Measurements from ENCODE around the gene ADAMTS2. TPM values are rescaled to one million over a fixed set of nuclear protein-coding genes. Genes with fewer than 3 reads are reported as not detected.

The ADAMTS2 gene
- polyA plus RNA-seq, 3 donors: 0.74 to 2.3 TPM; not detected in 1

GRCh38 chr5:179311091-179311470 lies 34.2 kb downstream of the ADAMTS2 start:
- H3K36me3 ChIP-seq (replicated peaks in 1 of 2; ENCODE audit: control insufficient read depth in 1 of 2, insufficient read depth in 2 of 2, low read length in 2 of 2): no peaks in the 10 kb centered on the region
- TF ChIP-seq, protein P1, sequence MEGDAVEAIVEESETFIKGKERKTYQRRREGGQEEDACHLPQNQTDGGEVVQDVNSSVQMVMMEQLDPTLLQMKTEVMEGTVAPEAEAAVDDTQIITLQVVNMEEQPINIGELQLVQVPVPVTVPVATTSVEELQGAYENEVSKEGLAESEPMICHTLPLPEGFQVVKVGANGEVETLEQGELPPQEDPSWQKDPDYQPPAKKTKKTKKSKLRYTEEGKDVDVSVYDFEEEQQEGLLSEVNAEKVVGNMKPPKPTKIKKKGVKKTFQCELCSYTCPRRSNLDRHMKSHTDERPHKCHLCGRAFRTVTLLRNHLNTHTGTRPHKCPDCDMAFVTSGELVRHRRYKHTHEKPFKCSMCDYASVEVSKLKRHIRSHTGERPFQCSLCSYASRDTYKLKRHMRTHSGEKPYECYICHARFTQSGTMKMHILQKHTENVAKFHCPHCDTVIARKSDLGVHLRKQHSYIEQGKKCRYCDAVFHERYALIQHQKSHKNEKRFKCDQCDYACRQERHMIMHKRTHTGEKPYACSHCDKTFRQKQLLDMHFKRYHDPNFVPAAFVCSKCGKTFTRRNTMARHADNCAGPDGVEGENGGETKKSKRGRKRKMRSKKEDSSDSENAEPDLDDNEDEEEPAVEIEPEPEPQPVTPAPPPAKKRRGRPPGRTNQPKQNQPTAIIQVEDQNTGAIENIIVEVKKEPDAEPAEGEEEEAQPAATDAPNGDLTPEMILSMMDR (IDR thresholded peaks at IDR 0.05): no peak
- H3K9me3 ChIP-seq (replicated peaks in 1 of 2; ENCODE audit: control insufficient read depth in 1 of 2, insufficient read depth in 1 of 2, low read length in 2 of 2): peaks cover 0 to 4% of the 10 kb centered on the region in 2 donors
- H3K27ac Mint-ChIP-seq: no peak overlapping the region
- H3K27me3 ChIP-seq (ENCODE audit: control insufficient read depth in 2 of 2, insufficient read depth in 2 of 2, low read length in 2 of 2): no peaks in the 10 kb centered on the region
- no peaks in the 10 kb centered on the region for H3K4me1 ChIP-seq (ENCODE audit: control insufficient read depth in 1 of 2, insufficient read depth in 2 of 2, low read length in 2 of 2)
- H3K27me3 Mint-ChIP-seq (ENCODE audit: low read depth in 3 of 3): peaks cover 0 to 2% (median 2%) of the 10 kb centered on the region in 3 donors
- intact Hi-C loops (cut with micrococcal nuclease): no loop called here
- H3K79me2 ChIP-seq (ENCODE audit: insufficient read depth, low read length): no peaks in the 10 kb centered on the region
- no peak overlapping the region for H3K4me3 Mint-ChIP-seq
- H3K4me2 ChIP-seq (replicated peaks; ENCODE audit: extremely low read depth, low read length, poor library complexity, severe bottlenecking): no peak overlapping the region
- H3K9me3 Mint-ChIP-seq: peaks cover 2 to 23% (median 11%) of the 10 kb centered on the region in 7 donors
- 72% methylated on average over 7 of the region's 8 CpGs for WGBS (ENCODE audit: insufficient coverage)
- H4K20me1 ChIP-seq (ENCODE audit: insufficient read depth, low read length): no peaks in the 10 kb centered on the region
- H3K27ac ChIP-seq (ENCODE audit: low read depth in 1 of 2, low read length in 2 of 2): no peak overlapping the region
- H3K9ac ChIP-seq (ENCODE audit: insufficient read depth, low read length, poor library complexity, severe bottlenecking): no peak overlapping the region
- H2AFZ ChIP-seq (ENCODE audit: insufficient read depth, low read depth, low read length, poor library complexity, severe bottlenecking): no peak overlapping the region
- H3K36me3 Mint-ChIP-seq: no peaks in the 10 kb centered on the region
- DNase-seq: no peak
- no peak overlapping the region for H3K4me3 ChIP-seq (replicated peaks in 1 of 3; ENCODE audit: low read depth in 2 of 3, low read length in 3 of 3)
- no peaks in the 10 kb centered on the region for H3K4me1 Mint-ChIP-seq

DNA sequence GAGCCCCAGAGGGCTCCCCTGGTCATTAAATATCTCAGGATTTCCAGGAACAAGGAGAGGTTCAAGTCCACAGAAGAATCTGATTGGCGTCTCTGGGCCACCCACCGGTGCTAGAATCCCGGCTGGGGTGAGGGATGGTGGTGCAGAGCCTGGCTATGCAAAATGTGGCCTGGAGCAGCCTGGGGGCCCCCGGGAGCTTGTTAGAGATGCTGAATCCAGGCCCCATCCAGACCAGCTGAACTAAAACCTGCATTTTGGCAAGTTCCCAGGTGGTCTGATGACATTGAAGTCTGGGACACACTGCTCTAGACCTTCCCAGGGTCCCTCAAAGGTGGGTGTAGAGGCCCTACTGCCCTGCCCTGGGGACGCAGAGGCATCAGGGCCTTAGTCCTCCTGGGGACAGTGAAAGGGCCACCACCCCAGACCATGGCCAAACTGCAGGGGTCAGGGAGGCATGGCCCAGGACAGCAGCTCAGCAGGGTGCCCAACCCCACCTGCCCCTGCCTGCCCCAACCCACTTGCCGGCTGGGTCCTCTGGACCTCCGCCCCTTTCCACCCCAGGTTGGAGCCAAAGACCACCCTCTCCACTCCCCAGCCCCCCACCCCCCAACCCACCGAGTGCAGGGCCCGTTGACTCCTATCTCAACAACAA lies 34.7 kb downstream of the ADAMTS2 start:
- DNase-seq: no peak
- Histone ChIP-seq H3K9ac (ENCODE audit: insufficient read depth, low read length, poor library complexity, severe bottlenecking) (no peak overlapping the region), H2AFZ (ENCODE audit: insufficient read depth, low read depth, low read length, poor library complexity, severe bottlenecking) (no peak overlapping the region), H3K9me3 (replicated peaks in 1 of 2; ENCODE audit: control insufficient read depth in 1 of 2, insufficient read depth in 1 of 2, low read length in 2 of 2) (peaks cover 0 to 4% of the 10 kb centered on the region in 2 donors), H3K79me2 (ENCODE audit: insufficient read depth, low read length) (no peaks in the 10 kb centered on the region), H3K27ac (ENCODE audit: low read depth in 1 of 2, low read length in 2 of 2) (no peak overlapping the region), H3K4me3 (replicated peaks in 1 of 3; ENCODE audit: low read depth in 2 of 3, low read length in 3 of 3) (no peak overlapping the region), H3K4me2 (replicated peaks; ENCODE audit: extremely low read depth, low read length, poor library complexity, severe bottlenecking) (no peak overlapping the region), H4K20me1 (ENCODE audit: insufficient read depth, low read length) (no peaks in the 10 kb centered on the region), H3K4me1 (ENCODE audit: control insufficient read depth in 1 of 2, insufficient read depth in 2 of 2, low read length in 2 of 2) (no peaks in the 10 kb centered on the region), H3K36me3 (replicated peaks in 1 of 2; ENCODE audit: control insufficient read depth in 1 of 2, insufficient read depth in 2 of 2, low read length in 2 of 2) (no peaks in the 10 kb centered on the region), H3K27me3 (ENCODE audit: control insufficient read depth in 2 of 2, insufficient read depth in 2 of 2, low read length in 2 of 2) (no peaks in the 10 kb centered on the region)
- TF ChIP-seq, protein P1 (IDR thresholded peaks at IDR 0.05): no peak
- intact Hi-C loops (cut with micrococcal nuclease): no loop called here
- H3K4me1 Mint-ChIP-seq: no peaks in the 10 kb centered on the region
- no peaks in the 10 kb centered on the region for H3K36me3 Mint-ChIP-seq
- WGBS (ENCODE audit: insufficient coverage): 88% methylated on average over 4 of the region's 9 CpGs
- H3K9me3 Mint-ChIP-seq: peaks cover 2 to 18% (median 8%) of the 10 kb centered on the region in 7 donors
- H3K27ac Mint-ChIP-seq: no peak overlapping the region
- H3K27me3 Mint-ChIP-seq (ENCODE audit: low read depth in 3 of 3): peaks cover 0 to 1% (median 0%) of the 10 kb centered on the region in 3 donors
- no peak overlapping the region for H3K4me3 Mint-ChIP-seq
